HG03565 (cell line): ENCODE results near the gene VANGL2.

Experiments used
- ATAC-seq: cut with Tn5 transposase; IDR thresholded peaks from one replicate; pipeline ENCODE4 v1.9.1; 2021; ENCODE audit warnings: mild to moderate bottlenecking, moderate library complexity; ENCODE audit not compliant: unreplicated experiment

VANGL2 gene

DNA sequence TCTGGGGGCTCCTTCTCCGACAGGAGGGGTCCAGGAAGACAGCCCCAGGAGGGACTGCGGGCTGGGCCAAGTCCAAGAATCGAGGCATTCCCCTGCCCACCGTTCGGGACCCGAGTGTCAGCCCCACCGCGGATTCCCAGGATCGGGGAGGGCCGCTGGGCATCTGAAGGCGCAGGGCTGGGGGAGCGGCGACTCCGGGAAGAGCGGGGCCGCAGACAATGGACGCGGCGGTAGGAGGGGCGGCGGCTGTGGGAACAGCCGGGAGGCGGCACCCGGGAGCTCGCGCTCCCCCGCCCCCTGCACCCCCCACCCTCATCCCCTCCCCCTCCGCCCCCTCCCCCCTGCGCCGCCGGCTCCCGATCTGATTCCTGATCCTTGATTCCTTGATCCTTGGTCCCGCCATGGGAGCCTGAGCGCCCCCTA is at the start of gene VANGL2:
TSS of gene VANGL2 (plus strand) at position 342 of the 423 bp plus-strand sequence. CDS start 15,274 bp downstream, outside the sequence.
- ATAC-seq = no peak

DNA sequence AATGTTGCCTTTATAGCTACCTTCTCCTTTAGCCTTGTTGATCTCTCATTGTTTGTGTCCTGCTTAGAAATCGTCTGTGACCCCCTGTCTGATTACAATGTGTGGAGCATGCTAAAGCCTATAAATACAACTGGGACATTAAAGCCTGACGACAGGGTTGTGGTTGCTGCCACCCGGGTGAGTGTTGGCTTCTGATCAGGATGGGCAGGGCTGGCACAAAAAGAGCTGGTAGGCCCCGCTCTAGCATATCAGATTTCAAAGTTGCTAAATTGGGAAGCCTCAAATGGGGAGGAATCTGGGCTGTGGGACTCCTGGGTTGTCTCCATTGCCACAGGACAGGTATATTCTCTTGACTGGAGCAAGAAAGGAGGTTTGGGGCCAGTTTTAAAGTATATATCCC is 48.7 kb upstream of the VANGL2 start:
- no peak for ATAC-seq

DNA sequence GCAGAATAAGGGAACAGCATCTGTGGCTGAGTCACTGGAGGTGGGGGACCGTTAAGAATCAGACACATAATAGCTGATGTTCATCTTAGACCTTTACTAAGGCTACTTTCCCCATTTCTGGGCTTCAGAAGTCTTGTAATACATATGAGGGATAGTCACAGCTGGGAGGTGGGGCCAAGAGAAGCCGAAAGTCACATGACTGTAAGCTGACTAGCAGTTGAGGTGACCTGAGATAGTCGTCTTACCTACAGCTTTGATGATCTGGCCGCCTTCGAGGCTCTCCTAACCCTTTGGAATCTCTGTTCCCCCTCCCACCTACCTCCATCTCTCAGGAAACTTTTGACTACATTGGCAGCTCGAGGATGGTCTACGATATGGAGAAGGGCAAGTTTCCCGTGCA is 47.8 kb upstream of the VANGL2 start:
- no peak for ATAC-seq

DNA sequence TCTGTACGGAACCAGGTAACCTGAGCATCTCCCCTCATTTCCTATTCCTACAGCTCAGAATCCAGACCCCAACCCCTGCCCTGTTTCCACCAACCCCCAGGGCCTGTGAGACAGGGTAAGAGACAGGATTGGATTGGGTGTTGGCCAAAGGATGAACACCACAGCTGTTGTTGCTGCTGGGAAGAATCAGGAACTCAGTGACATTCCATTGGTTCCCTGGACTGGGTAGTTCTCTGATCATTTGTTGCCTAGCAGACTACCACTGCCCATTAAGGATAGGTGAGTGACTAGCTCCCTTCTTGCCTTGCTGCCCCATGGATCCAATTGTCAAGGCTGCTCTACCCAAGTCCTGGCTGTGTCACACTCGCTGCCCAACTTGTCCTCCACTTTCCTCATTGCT is 47.1 kb upstream of the VANGL2 start:
- no peak for ATAC-seq

DNA sequence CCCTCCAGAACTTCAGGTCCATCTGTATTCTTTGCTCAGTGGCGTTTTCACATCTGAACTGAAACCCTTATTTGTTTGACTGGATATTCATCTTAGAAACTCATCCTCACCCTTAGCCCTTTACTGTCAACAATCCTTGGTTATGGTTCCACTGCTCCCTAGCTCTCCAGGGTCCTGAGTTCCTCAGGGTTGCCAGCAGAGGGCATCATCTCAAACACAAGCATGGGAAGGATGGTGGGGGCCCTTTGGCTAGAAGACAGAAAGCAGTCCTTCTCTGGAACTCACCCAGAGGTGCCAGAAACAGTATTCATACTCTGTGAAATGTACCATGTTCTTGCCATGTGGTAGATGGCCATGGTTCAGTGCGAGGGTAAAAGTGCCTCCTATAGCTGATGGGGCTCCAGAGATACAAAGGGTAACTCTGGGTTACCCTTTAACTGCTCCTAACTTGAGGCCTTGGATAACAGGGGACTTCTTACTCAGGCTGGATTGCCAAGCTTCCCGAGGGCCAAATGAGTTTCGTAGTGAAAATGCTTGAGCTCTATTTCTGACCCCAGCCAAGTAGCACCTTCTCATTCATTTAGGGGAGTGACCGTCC is 45.9 kb upstream of the VANGL2 start:
- no peak for ATAC-seq

DNA sequence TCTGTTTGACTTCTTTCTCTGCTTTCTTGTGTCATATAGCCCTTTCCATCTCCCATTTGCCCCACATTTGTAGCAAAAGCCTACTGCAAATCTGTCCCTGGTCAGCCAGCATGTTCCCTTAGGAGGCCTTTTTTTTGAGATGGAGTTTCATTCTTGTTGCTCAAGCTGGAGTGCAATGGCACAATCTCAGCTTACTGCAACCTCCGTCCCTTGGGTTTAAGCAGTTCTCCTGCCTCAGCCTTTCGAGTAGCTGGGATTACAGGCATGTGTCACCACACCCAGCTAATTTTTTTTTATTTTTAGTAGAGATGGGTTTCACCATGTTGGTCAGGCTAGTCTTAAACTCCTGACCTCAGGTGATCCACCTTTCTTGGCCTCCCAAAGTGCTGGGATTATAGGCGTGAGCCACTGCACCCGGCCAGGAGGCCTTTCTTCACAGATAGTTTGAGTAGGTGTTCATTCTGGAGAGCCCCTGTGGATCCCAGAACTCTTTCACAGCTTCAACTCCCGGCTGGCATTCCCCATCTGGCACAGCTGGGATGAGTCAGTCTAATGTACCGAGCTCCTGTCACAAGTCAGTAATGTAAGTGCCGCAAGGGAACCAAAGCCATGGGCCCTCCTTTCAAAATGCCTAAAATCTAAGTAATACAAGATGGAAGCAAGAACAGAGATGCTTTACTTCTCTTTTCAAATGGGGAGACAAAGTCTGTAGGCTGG is 42.9 kb upstream of the VANGL2 start:
- ATAC-seq = no peak

DNA sequence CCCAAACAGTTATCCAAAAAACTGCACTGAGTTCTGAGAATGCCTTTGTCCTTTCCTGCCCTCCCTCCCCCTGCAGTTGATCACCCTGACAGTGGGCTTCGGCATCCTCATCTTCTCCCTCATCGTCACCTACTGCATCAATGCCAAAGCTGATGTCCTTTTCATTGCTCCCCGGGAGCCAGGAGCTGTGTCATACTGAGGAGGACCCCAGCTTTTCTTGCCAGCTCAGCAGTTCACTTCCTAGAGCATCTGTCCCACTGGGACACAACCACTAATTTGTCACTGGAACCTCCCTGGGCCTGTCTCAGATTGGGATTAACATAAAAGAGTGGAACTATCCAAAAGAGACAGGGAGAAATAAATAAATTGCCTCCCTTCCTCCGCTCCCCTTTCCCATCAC is 42.3 kb upstream of the VANGL2 start:
- no peak for ATAC-seq

DNA sequence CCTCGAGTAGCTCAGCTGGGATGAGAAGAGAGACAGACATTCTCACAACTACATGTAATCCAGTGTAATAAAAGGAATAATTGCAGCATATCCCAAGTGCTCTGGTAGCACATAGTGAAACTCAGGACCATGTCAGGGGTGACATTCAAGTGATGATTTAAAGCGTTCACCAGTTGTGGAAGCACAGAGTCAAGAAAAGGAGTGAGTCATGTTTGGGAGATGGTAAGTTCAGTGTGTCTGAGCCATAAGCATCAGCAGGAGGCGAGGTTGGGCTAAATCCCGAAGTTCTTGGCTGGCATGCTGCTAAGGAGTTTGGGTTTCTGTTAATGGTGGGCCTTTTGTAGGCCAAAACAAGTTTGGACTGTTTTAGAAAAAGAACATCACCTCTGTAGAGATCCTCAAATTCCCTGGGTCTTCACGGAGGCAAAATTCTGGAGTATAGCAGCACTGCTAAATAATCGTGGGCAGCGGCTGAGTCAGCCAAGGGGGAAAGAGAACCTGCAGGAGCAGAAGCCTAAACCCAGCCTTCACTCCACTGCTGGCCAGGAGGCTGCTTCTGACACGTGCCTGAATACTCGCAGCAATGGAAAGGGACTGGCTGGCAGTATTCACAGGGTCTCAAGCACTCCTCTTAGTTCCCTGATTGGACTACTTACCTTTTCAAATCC is 40.7 kb upstream of the VANGL2 start:
- no peak for ATAC-seq

DNA sequence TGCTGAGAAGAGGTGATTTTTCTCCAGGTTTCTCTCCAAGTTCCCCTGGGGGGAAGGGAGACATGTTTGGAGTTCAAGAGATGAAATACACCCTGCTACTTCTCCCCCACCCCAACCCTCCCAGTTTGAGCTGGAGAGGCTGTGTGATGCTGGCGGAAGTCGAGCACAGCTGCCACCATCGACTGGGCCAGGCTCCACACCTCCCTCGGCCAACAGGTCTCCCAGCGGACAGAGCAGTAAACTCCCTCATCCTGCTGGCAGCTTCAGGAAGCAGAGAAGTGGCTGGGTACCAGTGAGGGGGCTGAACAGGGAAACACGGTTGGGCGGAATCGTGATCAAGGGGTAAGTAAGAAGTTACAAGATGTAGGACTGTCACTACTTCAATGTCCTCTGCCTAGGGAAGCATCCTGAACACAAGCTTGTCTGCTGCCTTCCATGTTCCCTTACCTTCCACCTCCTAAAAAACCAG is 40.1 kb upstream of the VANGL2 start:
- no peak for ATAC-seq

DNA sequence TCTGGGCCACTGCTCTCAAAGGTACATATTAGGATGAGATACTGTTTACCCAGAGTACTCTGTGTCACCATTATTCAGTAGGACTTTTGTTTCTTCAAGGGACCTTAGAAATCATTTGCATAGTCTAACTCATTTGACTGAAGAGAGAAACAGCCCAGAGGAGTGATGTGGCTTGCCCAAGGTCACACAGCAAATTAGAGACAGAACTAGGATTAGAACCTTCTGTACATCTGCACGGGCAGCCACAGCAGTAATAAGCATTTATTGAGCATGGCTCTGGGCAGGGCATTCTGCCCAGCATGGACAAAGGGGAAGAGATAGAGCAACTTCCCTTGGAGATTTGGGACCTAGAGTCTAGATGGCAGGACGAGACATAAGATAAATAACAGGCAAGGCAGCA is 39.2 kb upstream of the VANGL2 start:
- no peak for ATAC-seq

DNA sequence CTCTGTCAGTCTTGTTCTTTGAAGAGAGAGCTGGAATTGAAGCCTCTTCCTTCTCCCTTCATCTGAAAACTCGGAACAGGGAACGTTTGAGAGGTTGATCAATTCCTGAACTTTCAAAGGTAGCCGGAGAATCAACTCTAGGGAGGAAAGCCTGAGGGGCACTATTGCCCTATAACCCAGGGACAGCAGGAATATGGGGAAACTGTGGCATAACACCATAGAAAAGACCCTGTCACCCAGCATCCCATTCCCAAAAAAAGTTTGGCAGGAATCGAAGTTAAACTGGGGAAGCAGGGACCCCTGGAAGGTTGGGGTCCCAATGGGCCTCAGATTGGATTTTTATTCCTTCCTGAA is 38.6 kb upstream of the VANGL2 start:
- ATAC-seq = no peak

DNA sequence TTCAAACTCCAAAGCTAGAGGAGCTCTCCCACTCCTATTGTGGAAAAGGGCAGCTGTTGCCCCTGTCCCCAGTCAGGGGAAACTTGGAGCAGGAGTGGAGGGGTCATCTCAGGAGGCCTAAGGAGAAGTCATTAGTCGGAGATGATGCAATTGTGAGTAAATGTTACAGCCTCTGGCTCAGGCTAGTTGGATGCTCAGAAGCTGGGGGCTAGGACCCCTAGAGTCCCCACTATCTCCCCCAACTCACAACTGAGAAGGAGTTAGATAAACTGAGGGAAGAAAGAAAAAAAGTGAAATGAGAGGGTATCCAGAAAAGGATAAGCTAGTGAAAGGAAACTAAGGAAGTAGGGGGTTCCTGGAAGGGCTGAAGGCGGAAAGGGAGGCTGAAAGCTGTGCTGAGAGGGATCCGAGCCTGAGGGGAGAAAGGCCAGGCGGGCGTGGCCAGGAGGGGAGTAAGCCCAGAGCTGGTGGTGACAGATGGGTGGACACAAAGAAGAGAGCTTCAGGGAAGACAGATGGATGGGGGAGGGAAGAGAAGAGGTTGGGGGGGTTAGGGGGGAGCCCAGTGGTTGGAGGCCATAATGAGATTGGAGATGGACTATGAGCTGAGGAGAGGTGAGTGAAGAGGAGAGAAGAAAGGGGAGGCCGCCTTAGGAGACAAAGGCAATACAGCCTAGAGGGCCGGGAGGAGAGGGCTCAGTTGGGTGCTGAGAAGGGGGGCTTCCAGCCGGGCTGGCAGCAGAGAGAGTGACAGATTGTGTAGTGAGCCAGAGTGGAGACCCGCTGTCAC is 38.0 kb upstream of the VANGL2 start:
- no peak for ATAC-seq

DNA sequence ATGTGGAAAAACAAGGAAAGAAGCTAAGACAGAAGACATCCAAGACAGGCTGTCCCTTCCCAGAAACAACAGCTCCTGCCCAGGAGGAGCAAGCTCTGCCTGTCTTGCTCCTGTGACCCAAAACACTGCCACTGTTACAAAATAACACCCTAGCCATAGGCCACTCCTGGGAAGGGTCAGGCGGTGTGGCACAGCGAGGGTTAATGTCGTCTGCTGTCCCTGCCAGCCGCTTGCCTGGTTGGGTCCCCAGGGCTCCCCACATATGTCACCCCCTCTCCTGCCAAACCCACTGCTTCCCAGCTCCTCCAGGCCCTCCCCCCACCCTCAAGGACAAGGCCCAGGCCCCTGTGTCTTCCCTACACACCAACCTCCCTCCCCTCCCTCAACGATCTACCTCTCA is 37.4 kb upstream of the VANGL2 start:
- no peak for ATAC-seq

DNA sequence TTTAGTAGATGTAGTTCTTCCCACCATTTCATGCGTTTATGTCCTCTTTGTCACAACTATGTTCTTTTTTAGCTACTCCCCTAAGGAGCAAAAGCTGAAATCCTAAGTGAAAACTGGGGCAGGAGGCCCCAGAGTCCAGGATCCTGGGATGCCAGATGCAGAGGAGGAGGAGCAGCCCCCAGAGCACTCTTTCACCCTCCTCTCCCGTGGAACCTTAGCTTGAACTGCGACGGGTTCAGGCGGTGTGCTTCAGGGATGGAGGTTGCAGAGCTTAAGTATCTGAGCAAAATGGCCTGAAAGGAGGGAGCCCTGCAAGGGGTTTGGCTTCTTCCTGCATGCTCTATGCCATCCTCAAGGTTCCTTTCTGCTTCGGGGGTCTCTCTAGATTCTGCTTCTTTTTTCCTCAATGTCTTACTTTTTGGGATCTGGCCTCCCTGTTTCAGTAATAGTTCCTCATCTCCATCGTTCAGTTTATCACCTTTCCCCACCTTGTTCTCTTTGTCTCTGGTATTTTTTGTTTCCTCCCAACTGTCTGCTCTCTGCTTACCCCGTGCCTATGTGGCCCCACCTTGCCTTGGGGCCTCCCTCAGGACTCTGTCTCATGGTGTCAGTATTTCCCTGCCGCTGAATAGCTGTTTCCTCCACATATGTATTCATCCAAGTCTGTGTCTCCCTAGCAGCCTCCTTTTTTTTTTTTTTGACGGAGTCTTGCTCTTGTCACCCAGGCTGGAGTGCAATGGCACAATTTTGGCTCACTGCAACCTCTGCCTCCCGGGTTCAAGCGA is 36.2 kb upstream of the VANGL2 start:
- ATAC-seq = no peak

DNA sequence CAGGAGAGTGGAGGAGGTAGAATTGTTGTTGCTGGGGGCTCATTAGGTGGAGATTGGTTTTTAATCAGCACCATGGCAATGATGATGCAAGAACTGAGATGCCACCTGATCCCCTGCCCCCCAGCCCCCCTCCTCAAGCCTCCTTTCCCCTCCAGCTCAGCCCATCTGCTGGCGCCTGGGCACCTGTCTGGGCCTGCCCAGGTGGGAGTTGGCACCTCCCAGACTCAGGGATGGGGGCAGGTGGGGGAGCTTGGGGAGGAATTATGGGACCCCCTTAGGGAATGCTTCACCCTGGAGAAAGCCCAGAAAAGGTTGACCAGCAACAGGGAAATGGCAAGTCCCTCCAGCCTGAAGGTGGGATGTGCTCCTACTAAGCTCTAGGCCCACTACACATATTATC is 35.0 kb upstream of the VANGL2 start:
- no peak for ATAC-seq

DNA sequence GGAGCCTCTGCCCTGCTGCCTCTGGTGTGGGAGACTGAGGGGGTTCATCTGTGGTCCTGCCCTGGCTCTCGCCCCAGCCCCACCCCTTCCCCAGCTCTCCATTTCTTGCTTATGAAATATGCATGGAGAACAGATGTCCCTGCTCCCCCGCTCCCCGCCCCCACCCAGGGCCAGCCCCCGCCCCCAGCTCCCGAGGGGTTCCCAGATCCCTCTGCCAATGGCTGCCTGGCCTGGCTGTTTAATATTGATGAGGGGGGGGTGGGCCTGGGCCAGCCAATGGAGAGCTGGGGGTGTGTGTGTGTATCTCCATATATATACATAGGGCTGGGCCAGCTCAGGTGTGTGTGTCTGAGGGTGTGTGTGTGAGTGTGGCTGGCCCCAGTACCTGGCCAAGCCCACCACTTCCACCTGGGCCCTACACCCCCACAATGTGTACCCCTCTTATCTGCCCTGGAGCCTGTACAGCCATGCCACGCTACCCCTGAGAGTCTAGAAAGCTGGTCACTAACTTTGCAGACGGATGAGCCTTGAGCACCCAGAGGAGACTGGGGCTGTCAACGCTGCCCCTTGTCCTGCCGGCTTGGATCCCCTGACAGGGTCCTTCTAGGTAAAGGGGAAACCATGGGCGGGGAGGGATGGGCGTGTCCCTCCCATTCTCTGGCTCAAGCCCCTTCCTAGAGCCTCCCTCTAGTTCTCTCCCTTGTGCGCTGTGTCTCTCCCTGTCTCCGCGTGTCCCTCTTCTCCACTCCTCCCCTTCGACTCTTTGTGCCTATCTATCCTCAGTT is 33.4 kb upstream of the VANGL2 start, which contains the start of gene NHLH1:
TSS of gene NHLH1 (plus strand) at position 341 of the 785 bp plus-strand sequence. CDS start 3,661 bp downstream, outside the sequence.
- no peak for ATAC-seq

DNA sequence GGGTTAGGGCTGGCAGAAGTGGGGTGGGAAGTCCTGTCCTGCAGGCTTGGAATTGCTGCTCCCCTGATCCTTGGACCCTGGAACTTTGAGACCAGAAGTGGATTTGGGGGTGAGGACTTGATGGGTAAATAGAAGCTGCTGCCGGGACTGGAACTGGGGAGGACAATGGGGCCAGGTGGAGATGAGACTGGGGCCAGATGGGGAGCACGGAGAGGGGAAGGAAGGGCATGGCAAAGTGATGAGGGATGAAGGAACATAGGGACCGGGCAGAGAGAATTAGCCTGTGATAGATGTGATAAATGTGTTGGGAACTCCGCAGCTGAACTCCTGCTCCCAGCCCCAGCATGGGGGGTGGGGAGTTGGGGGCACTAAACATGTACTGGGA is 32.9 kb upstream of the VANGL2 start:
- ATAC-seq = no peak

DNA sequence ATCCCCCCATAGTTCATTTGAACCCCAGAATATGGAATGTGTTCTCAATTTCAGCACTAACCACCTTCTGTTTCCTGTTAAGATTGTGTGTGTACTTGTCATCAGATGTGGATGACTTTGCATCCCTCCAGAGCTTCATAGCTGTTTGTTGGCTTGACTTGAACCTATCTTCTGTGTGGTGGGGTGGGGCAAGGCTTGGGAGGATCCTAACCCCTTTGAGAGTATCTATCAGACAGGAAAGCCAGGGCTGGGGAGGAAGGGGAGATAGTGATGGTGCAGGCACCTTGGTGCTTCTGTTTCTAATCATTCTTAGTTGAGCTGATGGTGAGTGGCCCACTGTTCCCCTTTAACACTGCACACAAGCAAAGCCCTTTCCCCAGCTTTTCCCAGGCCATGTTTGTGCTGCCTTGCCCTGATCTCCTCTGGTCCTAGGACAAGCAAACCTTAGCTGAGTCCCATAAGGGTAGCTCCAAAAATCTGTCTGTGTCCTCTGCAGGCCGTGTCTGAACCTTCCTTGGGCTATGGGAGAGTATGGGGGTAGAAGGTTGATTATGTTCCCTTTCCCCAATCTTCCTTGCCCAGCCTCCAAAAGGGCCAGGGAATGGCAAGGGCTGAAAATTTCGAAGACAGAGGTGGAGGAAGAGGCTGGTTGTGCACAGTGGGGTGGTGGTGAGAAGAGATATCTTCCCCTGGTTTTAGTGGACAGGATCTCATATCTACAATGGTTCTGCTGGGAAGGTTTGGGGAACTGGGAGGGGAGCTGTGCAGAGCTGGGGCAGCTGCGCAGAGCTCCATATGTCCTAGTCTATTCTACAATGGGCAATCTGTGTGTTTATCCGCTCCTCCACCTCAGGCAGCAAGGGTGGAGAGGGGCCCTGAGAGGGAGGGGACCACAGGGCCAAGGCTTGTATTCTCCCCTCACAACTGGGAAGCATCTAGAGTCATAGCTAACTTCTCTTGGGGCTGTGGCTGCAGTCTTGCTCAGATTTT is 32.1 kb upstream of the VANGL2 start:
- no peak for ATAC-seq

DNA sequence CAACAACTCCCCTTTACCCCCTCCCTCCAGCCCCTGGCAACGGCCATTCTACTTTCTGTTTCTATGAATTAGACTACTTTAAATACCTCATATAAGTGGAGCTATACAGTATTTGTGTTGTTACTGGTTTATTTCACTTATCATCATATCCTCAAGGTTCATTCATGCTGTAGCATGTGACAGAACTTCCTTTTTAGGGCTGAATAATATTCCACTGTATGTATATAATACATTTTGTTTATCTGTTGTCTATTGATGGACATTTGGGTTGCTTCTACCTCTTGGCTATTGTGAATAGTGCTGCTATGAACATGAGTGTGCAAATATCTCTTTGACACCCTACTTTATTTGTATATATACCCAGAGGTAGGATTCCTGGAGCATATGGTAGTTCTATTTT is 31.3 kb upstream of the VANGL2 start:
- no peak for ATAC-seq
